SK-N-SH (cell line): Measurements from ENCODE around the gene SNPH.

Experiments used
- POLR2AphosphoS5 ChIP-seq: IDR thresholded peaks from 2 replicates; pipeline ENCODE4 v1.6.1; 2012; ENCODE audit warnings: low read depth, low read length
- SMC3 ChIP-seq: IDR thresholded peaks from 2 replicates; pipeline ENCODE4 v1.6.1; 2012; ENCODE audit warnings: low read depth, low read length, improper control_type of control experiment
- TF ChIP-seq, protein P1 (sequence below): fragments of 200-600 bp; sonication (generic); IDR thresholded peaks from 2 replicates; pipeline ENCODE4 v1.6.1; 2017; ENCODE audit warnings: antibody characterized with exemption, mild to moderate bottlenecking, moderate library complexity

- TF ChIP-seq, protein P1, sequence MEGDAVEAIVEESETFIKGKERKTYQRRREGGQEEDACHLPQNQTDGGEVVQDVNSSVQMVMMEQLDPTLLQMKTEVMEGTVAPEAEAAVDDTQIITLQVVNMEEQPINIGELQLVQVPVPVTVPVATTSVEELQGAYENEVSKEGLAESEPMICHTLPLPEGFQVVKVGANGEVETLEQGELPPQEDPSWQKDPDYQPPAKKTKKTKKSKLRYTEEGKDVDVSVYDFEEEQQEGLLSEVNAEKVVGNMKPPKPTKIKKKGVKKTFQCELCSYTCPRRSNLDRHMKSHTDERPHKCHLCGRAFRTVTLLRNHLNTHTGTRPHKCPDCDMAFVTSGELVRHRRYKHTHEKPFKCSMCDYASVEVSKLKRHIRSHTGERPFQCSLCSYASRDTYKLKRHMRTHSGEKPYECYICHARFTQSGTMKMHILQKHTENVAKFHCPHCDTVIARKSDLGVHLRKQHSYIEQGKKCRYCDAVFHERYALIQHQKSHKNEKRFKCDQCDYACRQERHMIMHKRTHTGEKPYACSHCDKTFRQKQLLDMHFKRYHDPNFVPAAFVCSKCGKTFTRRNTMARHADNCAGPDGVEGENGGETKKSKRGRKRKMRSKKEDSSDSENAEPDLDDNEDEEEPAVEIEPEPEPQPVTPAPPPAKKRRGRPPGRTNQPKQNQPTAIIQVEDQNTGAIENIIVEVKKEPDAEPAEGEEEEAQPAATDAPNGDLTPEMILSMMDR = no peak
- TF ChIP-seq POLR2AphosphoS5 (no peak), SMC3 (no peak)
These were observed 57.2 kb downstream of the SNPH start for GRCh38 chr20:1323256-1323655.
